Measurements from ENCODE around the gene HEATR5A.

Gene HEATR5A

GRCh38 chr14:31425905-31426304 lies 5.6 kb upstream of the HEATR5A start:
- no peak for DNase-seq

- DNase-seq: no peak
Measured at GRCh38 chr14:31421200-31421599, 850 bp upstream of the HEATR5A start.

GRCh38 chr14:31419967-31420318 lies 407 bp downstream of the HEATR5A start:
- no peak for DNase-seq

DNA sequence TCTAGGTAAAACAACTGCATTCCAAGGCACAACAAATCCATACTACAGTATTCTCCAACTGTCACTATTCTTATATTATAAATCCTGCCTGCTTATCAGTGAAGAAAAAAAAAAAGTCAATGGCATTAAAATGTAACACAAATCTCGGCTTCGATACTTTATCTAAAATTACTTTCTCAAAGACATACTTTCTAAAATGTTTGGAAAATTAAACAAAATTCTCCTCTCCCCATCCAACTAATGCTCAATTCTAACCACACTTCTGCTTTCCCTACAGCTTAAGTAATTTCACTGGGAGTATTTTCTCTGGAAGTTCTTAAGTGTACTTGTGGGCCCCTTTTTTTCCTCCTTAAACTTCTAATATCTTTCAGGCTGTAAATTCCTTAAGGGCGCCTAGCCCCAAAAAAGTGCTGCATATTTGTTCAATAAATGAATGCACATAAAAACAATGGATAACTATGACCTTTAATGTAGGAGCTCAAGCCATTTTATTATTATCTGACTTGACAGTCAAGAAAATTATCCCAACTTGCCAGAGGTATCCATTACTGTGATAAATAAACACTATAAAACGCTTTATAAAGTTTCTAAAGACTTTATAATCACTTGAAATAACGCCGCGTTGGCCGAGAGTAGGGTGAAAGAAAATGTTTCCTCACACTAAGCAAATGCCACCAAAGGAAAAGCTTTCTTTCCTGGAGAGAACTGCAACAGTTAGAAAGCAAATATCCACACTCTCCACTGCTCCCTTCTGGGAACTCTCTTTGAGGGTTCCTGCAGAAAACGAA lies 977 bp downstream of the HEATR5A start:
- no peak for DNase-seq

- DNase-seq: no peak
Measured at GRCh38 chr14:31418440-31418839, 1.9 kb downstream of the HEATR5A start.

DNA sequence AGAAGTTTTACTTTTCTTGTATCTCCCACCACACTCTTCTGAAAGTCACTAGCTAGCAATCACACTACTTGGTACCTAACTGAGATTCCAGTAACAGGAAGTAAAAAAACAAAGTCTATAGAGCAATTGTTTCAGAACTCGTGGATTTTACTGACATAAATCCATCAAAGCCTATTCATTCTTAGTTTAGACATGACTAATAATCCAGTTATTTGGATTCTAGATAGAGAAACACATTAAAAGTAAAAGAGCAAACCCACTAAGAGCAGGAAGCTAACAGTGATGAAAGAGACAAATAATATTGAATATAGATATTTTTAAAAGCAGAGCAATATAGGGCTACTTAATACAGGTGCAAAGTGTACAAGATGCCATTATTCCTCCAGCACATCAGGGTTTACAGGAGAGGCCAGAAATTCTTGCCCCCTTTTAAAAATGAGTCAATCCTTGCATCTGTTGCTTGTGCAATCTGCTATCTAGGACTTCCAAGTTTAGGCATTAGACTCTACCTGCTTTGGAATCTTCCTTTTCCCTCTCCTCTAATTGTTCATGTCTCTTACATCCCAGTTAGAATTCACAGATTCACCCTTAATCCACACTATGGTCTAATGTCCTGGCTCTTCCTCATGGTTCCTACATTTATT lies 6.0 kb downstream of the HEATR5A start:
- no peak for DNase-seq

- no peak for DNase-seq
Measured at GRCh38 chr14:31411218-31411727, 9.1 kb downstream of the HEATR5A start.

DNA sequence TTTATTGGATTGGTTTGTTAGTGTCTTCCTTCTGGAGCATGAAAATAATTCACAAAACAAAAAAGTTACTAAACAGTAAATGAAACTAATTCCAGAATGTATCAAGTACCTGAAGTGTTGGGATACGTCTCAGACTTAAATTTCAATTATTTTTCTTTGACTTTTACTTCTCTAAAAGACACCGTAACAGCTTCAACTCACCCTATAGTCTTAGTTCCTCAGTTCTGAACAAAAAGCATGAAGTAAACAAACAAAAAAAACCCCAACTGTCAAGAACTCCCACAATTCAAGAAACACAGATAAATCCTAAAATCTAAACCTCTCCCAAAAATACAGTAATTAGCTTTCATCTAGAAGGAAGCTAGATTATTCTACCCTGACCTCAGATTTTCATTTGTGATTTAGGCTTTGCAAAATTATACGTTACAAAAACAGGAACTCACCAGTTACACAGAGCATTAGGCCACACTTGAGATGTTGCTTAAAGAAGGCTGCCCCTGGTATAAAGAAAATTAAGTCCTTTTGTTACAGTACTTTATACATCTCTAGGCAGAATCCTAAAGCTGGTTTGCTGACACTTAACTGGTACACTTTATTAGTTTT lies 10.2 kb downstream of the HEATR5A start:
- no peak for DNase-seq

DNA sequence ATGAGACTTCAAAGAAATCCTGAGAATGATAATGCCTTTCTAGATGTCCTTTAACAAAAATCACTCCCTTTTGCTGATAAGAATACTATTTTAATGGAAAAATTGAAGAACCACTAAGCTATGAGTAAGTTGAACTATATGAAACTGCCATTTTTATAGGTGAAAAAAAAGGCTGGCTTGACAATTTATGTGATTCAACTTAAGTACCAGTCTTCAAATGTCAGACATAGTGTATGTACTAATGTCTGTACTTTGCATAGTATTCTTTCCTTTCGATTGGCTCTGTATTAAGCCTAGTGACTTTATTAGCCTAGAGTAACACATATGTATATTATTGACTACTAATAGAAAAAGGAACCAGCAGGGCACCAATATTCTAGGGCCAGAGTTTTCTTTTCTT lies 11.9 kb downstream of the HEATR5A start:
- DNase-seq: no peak

- DNase-seq: no peak
Measured at GRCh38 chr14:31405599-31406232, 14.6 kb downstream of the HEATR5A start.

- DNase-seq: no peak
Measured at GRCh38 chr14:31405106-31405505, 15.2 kb downstream of the HEATR5A start.

GRCh38 chr14:31403707-31404106 lies 16.6 kb downstream of the HEATR5A start:
- no peak for DNase-seq

DNA sequence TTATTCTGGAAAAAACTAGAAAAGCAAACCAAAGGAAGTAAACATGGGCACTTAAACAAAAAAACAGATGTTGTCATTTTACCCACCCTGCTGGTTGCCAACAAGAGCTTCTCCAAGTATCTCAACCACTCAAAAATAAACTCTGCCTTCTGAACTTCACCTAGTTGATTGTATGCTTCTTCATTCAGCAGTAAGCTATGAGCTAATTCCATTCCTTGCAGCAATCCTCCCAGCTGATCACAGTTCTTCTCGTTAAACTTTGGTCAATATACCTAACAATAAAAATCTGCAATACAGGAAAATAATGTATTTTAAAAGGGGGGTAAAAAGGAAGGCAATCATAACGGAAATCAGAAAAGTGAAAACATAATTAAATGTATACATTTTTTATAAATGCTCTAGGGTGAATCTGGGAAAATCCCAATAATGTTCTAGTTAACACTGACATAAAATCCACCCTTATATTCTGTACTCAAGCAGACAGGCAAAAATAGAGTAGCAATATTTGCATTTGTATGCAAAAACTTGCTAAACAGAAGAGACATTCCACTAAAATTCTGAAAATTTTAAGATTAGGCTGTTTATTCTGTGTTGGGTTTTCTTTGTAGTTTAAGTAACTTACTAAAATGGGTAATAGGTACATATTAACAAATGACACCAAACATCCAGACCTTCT lies 17.4 kb downstream of the HEATR5A start:
- no peak for DNase-seq

GRCh38 chr14:31401369-31401932 lies 18.9 kb downstream of the HEATR5A start:
- no peak for DNase-seq

GRCh38 chr14:31400031-31400638 lies 20.2 kb downstream of the HEATR5A start:
- no peak for DNase-seq

GRCh38 chr14:31395572-31396205 lies 24.7 kb downstream of the HEATR5A start:
- no peak for DNase-seq

- no peak for DNase-seq
Measured at GRCh38 chr14:31395119-31395518, 25.2 kb downstream of the HEATR5A start.

- DNase-seq: no peak
Measured at GRCh38 chr14:31391977-31392503, 28.3 kb downstream of the HEATR5A start.

- no peak for DNase-seq
Measured at GRCh38 chr14:31391473-31391872, 28.9 kb downstream of the HEATR5A start.

- DNase-seq: no peak
Measured at GRCh38 chr14:31389946-31390345, 30.4 kb downstream of the HEATR5A start.

- peak; percentile 15 for DNase-seq
Measured at GRCh38 chr14:31388687-31389413, 31.5 kb downstream of the HEATR5A start.

Data from activated CD4-positive, alpha-beta T cell treated with anti-CD3 and anti-CD28 coated beads for 48 hours (primary cell).